Trophoblast cell (in vitro differentiated cells and primary cell): ENCODE measurements around the gene CPED1.

Source experiments
- DNase-seq, 2 donors: peaks; one replicate each; pipeline ENCODE4 v3.0.0-alpha.2; 2016
- H2AFZ ChIP-seq: 2 replicates; pipeline ENCODE4 v1.6.1; 2013; ENCODE audit warnings: low read length, moderate library complexity, mild to moderate bottlenecking; ENCODE audit not compliant: insufficient read depth, poor library complexity
- H2AK5ac ChIP-seq: 2 replicates; pipeline ENCODE4 v1.6.1; 2013; ENCODE audit warnings: mild to moderate bottlenecking, low read length
- H2BK120ac ChIP-seq: 2 replicates; pipeline ENCODE4 v1.6.1; 2013; ENCODE audit warnings: low read length, mild to moderate bottlenecking, moderate library complexity; ENCODE audit not compliant: insufficient read depth, poor library complexity
- H2BK12ac ChIP-seq: 2 replicates; pipeline ENCODE4 v1.6.1; 2013; ENCODE audit warnings: mild to moderate bottlenecking, low read length, moderate library complexity
- H2BK5ac ChIP-seq: 2 replicates; pipeline ENCODE4 v1.6.1; 2013; ENCODE audit warnings: low read length, low read depth, moderate library complexity, mild to moderate bottlenecking; ENCODE audit not compliant: poor library complexity
- H3K14ac ChIP-seq: 2 replicates; pipeline ENCODE4 v1.6.1; 2013; ENCODE audit warnings: mild to moderate bottlenecking, low read length
- H3K18ac ChIP-seq: 2 replicates; pipeline ENCODE4 v1.6.1; 2013; ENCODE audit warnings: mild to moderate bottlenecking, low read length
- H3K23ac ChIP-seq: 2 replicates; pipeline ENCODE4 v1.6.1; 2013; ENCODE audit warnings: low read length
- H3K27ac ChIP-seq: 2 replicates; pipeline ENCODE4 v1.5.1; 2013; ENCODE audit warnings: low read depth, mild to moderate bottlenecking, inconsistent platforms, low read length, moderate library complexity
- H3K27me3 ChIP-seq: 2 replicates; pipeline ENCODE4 v1.6.1; 2013; ENCODE audit warnings: inconsistent platforms, mild to moderate bottlenecking, low read length, moderate library complexity; ENCODE audit not compliant: insufficient read depth
- H3K36me3 ChIP-seq, 2 experiments: 1 replicate in 1 of 2; 2 replicates in 1 of 2; pipeline ENCODE4 v1.6.1; 2013; ENCODE audit warnings: low read length in 2 of 2, mild to moderate bottlenecking in 2 of 2, moderate library complexity in 1 of 2; ENCODE audit not compliant: insufficient read depth in 2 of 2, control insufficient read depth in 1 of 2
- H3K4ac ChIP-seq: 2 replicates; pipeline ENCODE4 v1.6.1; 2013; ENCODE audit warnings: low read depth, mild to moderate bottlenecking, low read length, moderate library complexity
- H3K4me1 ChIP-seq, 2 experiments: 1 replicate in 1 of 2; 2 replicates in 1 of 2; pipeline ENCODE4 v1.6.1; 2013; ENCODE audit warnings: low read length in 2 of 2, mild to moderate bottlenecking in 2 of 2, moderate library complexity in 1 of 2; ENCODE audit not compliant: insufficient read depth in 2 of 2, control insufficient read depth in 1 of 2
- H3K4me2 ChIP-seq: 2 replicates; pipeline ENCODE4 v1.6.1; 2013; ENCODE audit warnings: inconsistent platforms, mild to moderate bottlenecking, low read length, moderate library complexity
- H3K4me3 ChIP-seq: 2 replicates; pipeline ENCODE4 v1.5.1; 2013; ENCODE audit warnings: mild to moderate bottlenecking, low read depth, low read length, inconsistent platforms
- H3K79me1 ChIP-seq: one replicate; pipeline ENCODE4 v1.6.1; 2013; ENCODE audit warnings: low read length
- H3K79me2 ChIP-seq: 2 replicates; pipeline ENCODE4 v1.6.1; 2013; ENCODE audit warnings: low read length, mild to moderate bottlenecking; ENCODE audit not compliant: control insufficient read depth, insufficient read depth, poor library complexity
- H3K9ac ChIP-seq: 2 replicates; pipeline ENCODE4 v1.6.1; 2013; ENCODE audit warnings: mild to moderate bottlenecking, low read length
- H3K9me3 ChIP-seq: 2 replicates; pipeline ENCODE4 v1.6.1; 2013; ENCODE audit warnings: low read depth, mild to moderate bottlenecking, control low read depth, inconsistent platforms, low read length; ENCODE audit not compliant: insufficient read depth
- H4K12ac ChIP-seq: 2 replicates; pipeline ENCODE4 v1.6.1; 2013; ENCODE audit warnings: low read depth, mild to moderate bottlenecking, low read length, moderate library complexity
- H4K8ac ChIP-seq: 2 replicates; pipeline ENCODE4 v1.6.1; 2013; ENCODE audit warnings: low read depth, mild to moderate bottlenecking, low read length, moderate library complexity
- H4K91ac ChIP-seq: one replicate; pipeline ENCODE4 v1.6.1; 2013; ENCODE audit warnings: low read depth, mild to moderate bottlenecking, low read length, moderate library complexity
- WGBS: extraction: QIAGEN DNeasy Blood & Tissue Kit; methylation state at CpG from one replicate; pipeline ENCODE4 v1.1.7; 2013; ENCODE audit warnings: missing lambda C conversion rate; ENCODE audit not compliant: insufficient read length, insufficient coverage; ENCODE audit errors: extremely low coverage; 5-methylcytosine and 5-hydroxymethylcytosine counted together

Gene CPED1

GRCh38 chr7:120994512-120995410, 6.2 kb downstream of the CPED1 start:
- H4K8ac ChIP-seq, result no peak overlapping the region
- no CpG with 5 or more reads among the region's 5 CpGs for WGBS
- no peaks in the 10 kb centered on the region for H3K36me3 ChIP-seq
- H3K27me3 ChIP-seq, result no peaks in the 10 kb centered on the region
- H4K12ac ChIP-seq, result no peak overlapping the region
- no peak overlapping the region for H2BK5ac ChIP-seq
- no peak overlapping the region for H4K91ac ChIP-seq
- no peaks in the 10 kb centered on the region for H3K79me2 ChIP-seq
- H3K14ac ChIP-seq, result no peak overlapping the region
- H2BK120ac ChIP-seq, result no peak overlapping the region
- H2AFZ ChIP-seq, result no peak overlapping the region
- H3K4ac ChIP-seq, result no peak overlapping the region
- DNase-seq, result no peak
- no peak overlapping the region for H3K9ac ChIP-seq
- no peak overlapping the region for H2AK5ac ChIP-seq
- no peak overlapping the region for H3K4me3 ChIP-seq
- H3K23ac ChIP-seq, result no peak overlapping the region
- H3K79me1 ChIP-seq, result no peaks in the 10 kb centered on the region
- H3K27ac ChIP-seq, result no peak overlapping the region
- no peaks in the 10 kb centered on the region for H3K4me1 ChIP-seq
- H3K18ac ChIP-seq, result no peak overlapping the region
- no peak overlapping the region for H2BK12ac ChIP-seq
- no peak overlapping the region for H3K4me2 ChIP-seq
- no peaks in the 10 kb centered on the region for H3K9me3 ChIP-seq

GRCh38 chr7:120995654-120996053, 7.1 kb downstream of the CPED1 start:
- Histone ChIP-seq H4K91ac (no peak overlapping the region), H4K8ac (no peak overlapping the region), H3K27me3 (no peaks in the 10 kb centered on the region), H3K4me1 (no peaks in the 10 kb centered on the region), H3K36me3 (no peaks in the 10 kb centered on the region), H3K14ac (no peak overlapping the region), H3K4ac (no peak overlapping the region), H3K27ac (no peak overlapping the region), H3K23ac (no peak overlapping the region), H3K4me2 (no peak overlapping the region), H2AFZ (no peak overlapping the region), H3K18ac (no peak overlapping the region), H3K9ac (no peak overlapping the region), H2BK12ac (no peak overlapping the region), H2AK5ac (no peak overlapping the region), H3K9me3 (no peaks in the 10 kb centered on the region), H3K79me1 (no peaks in the 10 kb centered on the region), H2BK120ac (no peak overlapping the region), H3K79me2 (no peaks in the 10 kb centered on the region), H3K4me3 (no peak overlapping the region), H4K12ac (no peak overlapping the region), H2BK5ac (no peak overlapping the region)
- no peak for DNase-seq
- no CpG with 5 or more reads among the region's 2 CpGs for WGBS

GRCh38 chr7:120996333-120996987, 7.9 kb downstream of the CPED1 start:
- Histone ChIP-seq H3K4me3 (no peak overlapping the region), H3K79me1 (no peaks in the 10 kb centered on the region), H2BK12ac (no peak overlapping the region), H4K91ac (no peak overlapping the region), H2BK5ac (no peak overlapping the region), H3K23ac (no peak overlapping the region), H4K8ac (no peak overlapping the region), H3K27me3 (no peaks in the 10 kb centered on the region), H3K9ac (no peak overlapping the region), H3K79me2 (no peaks in the 10 kb centered on the region), H4K12ac (no peak overlapping the region), H3K14ac (no peak overlapping the region), H3K9me3 (no peaks in the 10 kb centered on the region), H3K4me2 (no peak overlapping the region), H2AFZ (no peak overlapping the region), H3K4ac (no peak overlapping the region), H3K4me1 (no peaks in the 10 kb centered on the region), H3K27ac (no peak overlapping the region), H2AK5ac (no peak overlapping the region), H2BK120ac (no peak overlapping the region), H3K18ac (no peak overlapping the region), H3K36me3 (no peaks in the 10 kb centered on the region)
- peak in 1 of 2 donors; percentile 33 for DNase-seq
- no CpG with 5 or more reads among the region's 2 CpGs for WGBS

- H2AFZ ChIP-seq, result no peak overlapping the region
- no peak overlapping the region for H3K18ac ChIP-seq
- no peaks in the 10 kb centered on the region for H3K79me2 ChIP-seq
- DNase-seq, result no peak
- H3K4me2 ChIP-seq, result no peak overlapping the region
- no peaks in the 10 kb centered on the region for H3K9me3 ChIP-seq
- H3K9ac ChIP-seq, result no peak overlapping the region
- H2AK5ac ChIP-seq, result no peak overlapping the region
- no peaks in the 10 kb centered on the region for H3K27me3 ChIP-seq
- H4K8ac ChIP-seq, result no peak overlapping the region
- H2BK12ac ChIP-seq, result no peak overlapping the region
- no peak overlapping the region for H4K12ac ChIP-seq
- no peak overlapping the region for H3K4me3 ChIP-seq
- H3K4ac ChIP-seq, result no peak overlapping the region
- no peaks in the 10 kb centered on the region for H3K4me1 ChIP-seq
- H3K14ac ChIP-seq, result no peak overlapping the region
- H3K27ac ChIP-seq, result no peak overlapping the region
- H3K36me3 ChIP-seq, result no peaks in the 10 kb centered on the region
- H3K23ac ChIP-seq, result no peak overlapping the region
- no peak overlapping the region for H2BK120ac ChIP-seq
- no peak overlapping the region for H4K91ac ChIP-seq
- H3K79me1 ChIP-seq, result no peaks in the 10 kb centered on the region
- H2BK5ac ChIP-seq, result no peak overlapping the region
Observed at GRCh38 chr7:120996988-120997345, 8.5 kb downstream of the CPED1 start.
